ENCODE measurements around the gene CENPX.
"Not testable (repeated sequence)": the region's sequence is repeated elsewhere in the genome, so short reads cannot be mapped to it uniquely, and the experiment has no call there.

Gene CENPX

GRCh38 chr17:82050152-82050760 is 27.6 kb upstream of the CENPX start:
- H3K36me3 ChIP-seq (ENCODE audit: insufficient read depth, low read length), result peaks cover 5% of the 10 kb centered on the region
- H3K9ac ChIP-seq (ENCODE audit: low read depth, low read length), result peak overlapping the region; percentile 64; the same call in 1 of the 2 replicates
- H3K4me1 ChIP-seq (ENCODE audit: insufficient read depth, low read length), result no peaks in the 10 kb centered on the region; the same call in 1 of the 2 replicates
- no peaks in the 10 kb centered on the region for H3K9me3 ChIP-seq (ENCODE audit: control insufficient read depth, insufficient read depth, low read length)

GRCh38 chr17:82049521-82049971 is 26.9 kb upstream of the CENPX start:
- Histone ChIP-seq H3K36me3 (ENCODE audit: insufficient read depth, low read length) (peaks cover 2% of the 10 kb centered on the region; the same call in 1 of the 2 replicates), H3K9me3 (ENCODE audit: control insufficient read depth, insufficient read depth, low read length) (no peaks in the 10 kb centered on the region), H3K9ac (ENCODE audit: low read depth, low read length) (no peak overlapping the region), H3K4me1 (ENCODE audit: insufficient read depth, low read length) (no peaks in the 10 kb centered on the region; the same call in 1 of the 2 replicates)

- H3K4me1 ChIP-seq (ENCODE audit: insufficient read depth, low read length), result no peaks in the 10 kb centered on the region; the same call in 1 of the 2 replicates
- peaks cover 2% of the 10 kb centered on the region; the same call in 1 of the 2 replicates for H3K36me3 ChIP-seq (ENCODE audit: insufficient read depth, low read length)
- H3K9ac ChIP-seq (ENCODE audit: low read depth, low read length), result no peak overlapping the region
- no peaks in the 10 kb centered on the region for H3K9me3 ChIP-seq (ENCODE audit: control insufficient read depth, insufficient read depth, low read length)
Measured at GRCh38 chr17:82049106-82049505, 26.4 kb upstream of the CENPX start.

GRCh38 chr17:82048571-82048971 is 25.9 kb upstream of the CENPX start:
- Histone ChIP-seq H3K9me3 (ENCODE audit: control insufficient read depth, insufficient read depth, low read length) (no peaks in the 10 kb centered on the region), H3K36me3 (ENCODE audit: insufficient read depth, low read length) (peaks cover 2% of the 10 kb centered on the region; the same call in 1 of the 2 replicates), H3K9ac (ENCODE audit: low read depth, low read length) (no peak overlapping the region), H3K4me1 (ENCODE audit: insufficient read depth, low read length) (peaks cover 5% of the 10 kb centered on the region; the same call in 1 of the 2 replicates)

- Histone ChIP-seq H3K9ac (ENCODE audit: low read depth, low read length) (no peak overlapping the region), H3K36me3 (ENCODE audit: insufficient read depth, low read length) (peaks cover 2% of the 10 kb centered on the region; the same call in 1 of the 2 replicates), H3K4me1 (ENCODE audit: insufficient read depth, low read length) (peaks cover 10% of the 10 kb centered on the region; the same call in 1 of the 2 replicates), H3K9me3 (ENCODE audit: control insufficient read depth, insufficient read depth, low read length) (no peaks in the 10 kb centered on the region)
Measured at GRCh38 chr17:82047914-82048570, 25.4 kb upstream of the CENPX start.

- Histone ChIP-seq H3K36me3 (ENCODE audit: insufficient read depth, low read length) (peaks cover 2% of the 10 kb centered on the region; the same call in 1 of the 2 replicates), H3K9ac (ENCODE audit: low read depth, low read length) (no peak overlapping the region), H3K4me1 (ENCODE audit: insufficient read depth, low read length) (peaks cover 13% of the 10 kb centered on the region; the same call in 1 of the 2 replicates), H3K9me3 (ENCODE audit: control insufficient read depth, insufficient read depth, low read length) (no peaks in the 10 kb centered on the region)
Measured at GRCh38 chr17:82047379-82047778, 24.7 kb upstream of the CENPX start.

GRCh38 chr17:82046903-82047302 is 24.2 kb upstream of the CENPX start:
- H3K9ac ChIP-seq (ENCODE audit: low read depth, low read length), result no peak overlapping the region
- H3K36me3 ChIP-seq (ENCODE audit: insufficient read depth, low read length), result peaks cover 2% of the 10 kb centered on the region; the same call in 1 of the 2 replicates
- no peaks in the 10 kb centered on the region for H3K9me3 ChIP-seq (ENCODE audit: control insufficient read depth, insufficient read depth, low read length)
- H3K4me1 ChIP-seq (ENCODE audit: insufficient read depth, low read length), result peaks cover 13% of the 10 kb centered on the region; the same call in 1 of the 2 replicates

GRCh38 chr17:82045936-82046484 is 23.3 kb upstream of the CENPX start:
- Histone ChIP-seq H3K9ac (ENCODE audit: low read depth, low read length) (no peak overlapping the region), H3K4me1 (ENCODE audit: insufficient read depth, low read length) (peaks cover 13% of the 10 kb centered on the region; the same call in 1 of the 2 replicates), H3K36me3 (ENCODE audit: insufficient read depth, low read length) (peaks cover 2% of the 10 kb centered on the region; the same call in 1 of the 2 replicates), H3K9me3 (ENCODE audit: control insufficient read depth, insufficient read depth, low read length) (no peaks in the 10 kb centered on the region)

GRCh38 chr17:82043507-82043906 is 20.8 kb upstream of the CENPX start:
- H3K4me1 ChIP-seq (ENCODE audit: insufficient read depth, low read length), result peaks cover 13% of the 10 kb centered on the region; the same call in 1 of the 2 replicates
- peaks cover 2% of the 10 kb centered on the region; the same call in 1 of the 2 replicates for H3K36me3 ChIP-seq (ENCODE audit: insufficient read depth, low read length)
- H3K9ac ChIP-seq (ENCODE audit: low read depth, low read length), result no peak overlapping the region
- H3K9me3 ChIP-seq (ENCODE audit: control insufficient read depth, insufficient read depth, low read length), result no peaks in the 10 kb centered on the region

GRCh38 chr17:82042649-82043048 is 20.0 kb upstream of the CENPX start:
- Histone ChIP-seq H3K36me3 (ENCODE audit: insufficient read depth, low read length) (no peaks in the 10 kb centered on the region), H3K9ac (ENCODE audit: low read depth, low read length) (no peak overlapping the region), H3K9me3 (ENCODE audit: control insufficient read depth, insufficient read depth, low read length) (no peaks in the 10 kb centered on the region), H3K4me1 (ENCODE audit: insufficient read depth, low read length) (peaks cover 13% of the 10 kb centered on the region; the same call in 1 of the 2 replicates)

GRCh38 chr17:82041144-82041814 is 18.6 kb upstream of the CENPX start:
- H3K4me1 ChIP-seq (ENCODE audit: insufficient read depth, low read length), result peaks cover 13% of the 10 kb centered on the region; the same call in 1 of the 2 replicates
- no peaks in the 10 kb centered on the region for H3K36me3 ChIP-seq (ENCODE audit: insufficient read depth, low read length)
- no peaks in the 10 kb centered on the region for H3K9me3 ChIP-seq (ENCODE audit: control insufficient read depth, insufficient read depth, low read length)
- no peak overlapping the region for H3K9ac ChIP-seq (ENCODE audit: low read depth, low read length)

- Histone ChIP-seq H3K36me3 (ENCODE audit: insufficient read depth, low read length) (no peaks in the 10 kb centered on the region), H3K9ac (ENCODE audit: low read depth, low read length) (no peak overlapping the region), H3K4me1 (ENCODE audit: insufficient read depth, low read length) (peaks cover 13% of the 10 kb centered on the region; the same call in 1 of the 2 replicates), H3K9me3 (ENCODE audit: control insufficient read depth, insufficient read depth, low read length) (no peaks in the 10 kb centered on the region)
Measured at GRCh38 chr17:82039695-82040299, 17.1 kb upstream of the CENPX start.

GRCh38 chr17:82038796-82039409 is 16.2 kb upstream of the CENPX start:
- not testable (repeated sequence) for H3K36me3 ChIP-seq (ENCODE audit: insufficient read depth, low read length); H3K9me3 ChIP-seq (ENCODE audit: control insufficient read depth, insufficient read depth, low read length); H3K9ac ChIP-seq (ENCODE audit: low read depth, low read length)
- H3K4me1 ChIP-seq (ENCODE audit: insufficient read depth, low read length), result peaks cover 11% of the 10 kb centered on the region; the same call in 1 of the 2 replicates
